MM.1S (cell line): ENCODE results near the gene NTRK3.

Source experiments
- DNase-seq: peaks from one replicate; pipeline ENCODE4 v3.0.0-alpha.2; 2015
- H2AFZ ChIP-seq: fragments of 300-600 bp; sonication (generic); 2 replicates; pipeline ENCODE4 v1.6.0; 2016; ENCODE audit warnings: antibody characterized with exemption, low read length
- H3F3A ChIP-seq: fragments of 300-600 bp; sonication (generic); 2 replicates; pipeline ENCODE4 v1.6.1; 2016; ENCODE audit warnings: mild to moderate bottlenecking, antibody characterized with exemption, low read length, moderate library complexity, mixed read lengths; ENCODE audit not compliant: insufficient read depth
- H3K27ac ChIP-seq: fragments of 300-600 bp; sonication (generic); 2 replicates; pipeline ENCODE4 v1.5.1; 2016; ENCODE audit warnings: mild to moderate bottlenecking, low read length
- H3K27me3 ChIP-seq: fragments of 300-600 bp; sonication (generic); replicated peaks from 2 replicates; pipeline ENCODE4 v1.6.0; 2016; ENCODE audit warnings: low read length; ENCODE audit not compliant: insufficient read depth
- H3K36me3 ChIP-seq: fragments of 300-600 bp; sonication (generic); replicated peaks from 2 replicates; pipeline ENCODE4 v1.6.1; 2016; ENCODE audit warnings: mild to moderate bottlenecking, low read length, mixed read lengths; ENCODE audit not compliant: insufficient read depth
- H3K4me1 ChIP-seq: fragments of 300-600 bp; sonication (generic); 2 replicates; pipeline ENCODE4 v1.6.1; 2016; ENCODE audit warnings: low read length, mixed read lengths
- H3K4me2 ChIP-seq: fragments of 300-600 bp; sonication (generic); 2 replicates; pipeline ENCODE4 v1.6.0; 2016; ENCODE audit warnings: low read depth, low read length
- H3K4me3 ChIP-seq: fragments of 300-600 bp; sonication (generic); 2 replicates; pipeline ENCODE4 v1.5.1; 2016; ENCODE audit warnings: low read length, mixed read lengths
- H3K79me2 ChIP-seq: fragments of 300-600 bp; sonication (generic); 2 replicates; pipeline ENCODE4 v1.6.1; 2016; ENCODE audit warnings: mixed run types, low read length, mixed read lengths
- H3K9ac ChIP-seq: fragments of 300-600 bp; sonication (generic); 2 replicates; pipeline ENCODE4 v1.6.1; 2016; ENCODE audit warnings: low read length, mixed read lengths
- H3K9me2 ChIP-seq: fragments of 300-600 bp; sonication (generic); replicated peaks from 2 replicates; pipeline ENCODE4 v1.6.1; 2016; ENCODE audit warnings: mild to moderate bottlenecking, low read length, mixed read lengths; ENCODE audit not compliant: insufficient read depth
- H3K9me3 ChIP-seq: fragments of 300-600 bp; sonication (generic); replicated peaks from 2 replicates; pipeline ENCODE4 v1.6.1; 2016; ENCODE audit warnings: mild to moderate bottlenecking, low read length, mixed read lengths; ENCODE audit not compliant: insufficient read depth
- H4K20me1 ChIP-seq: fragments of 300-600 bp; sonication (generic); 2 replicates; pipeline ENCODE4 v1.6.1; 2016; ENCODE audit warnings: mild to moderate bottlenecking, low read length, moderate library complexity, mixed read lengths; ENCODE audit not compliant: insufficient read depth
- CTCF ChIP-seq: fragments of 300-600 bp; sonication (generic); IDR thresholded peaks from 2 replicates; pipeline ENCODE4 v1.5.1; 2016; ENCODE audit warnings: antibody characterized with exemption, low read length, mixed read lengths
- EZH2 ChIP-seq: fragments of 300-600 bp; sonication (generic); optimal IDR thresholded peaks from 2 replicates; pipeline ENCODE3; 2017; ENCODE audit warnings: low read depth, mild to moderate bottlenecking, antibody characterized with exemption, low read length, mixed read lengths
- EZH2phosphoT487 ChIP-seq: fragments of 300-600 bp; sonication (generic); IDR thresholded peaks from 2 replicates; pipeline ENCODE4 v1.6.1; 2018; ENCODE audit warnings: antibody characterized with exemption, low read length

Gene NTRK3

GRCh38 chr15:87949575-87950223 lies 306.8 kb downstream of the NTRK3 start:
- H4K20me1 ChIP-seq = no peaks in the 10 kb centered on the region
- H3K9me2 ChIP-seq = no peaks in the 10 kb centered on the region
- H3K9me3 ChIP-seq = no peaks in the 10 kb centered on the region
- no peaks in the 10 kb centered on the region for H3K4me1 ChIP-seq
- TF ChIP-seq CTCF = no peak
- TF ChIP-seq EZH2 = no peak
- no peak for TF ChIP-seq EZH2phosphoT487
- no peaks in the 10 kb centered on the region for H3K36me3 ChIP-seq
- no peak overlapping the region for H3K4me3 ChIP-seq
- no peak overlapping the region for H3K27ac ChIP-seq
- H3K9ac ChIP-seq = no peak overlapping the region
- no peak for DNase-seq
- no peaks in the 10 kb centered on the region for H3F3A ChIP-seq
- H3K4me2 ChIP-seq = no peak overlapping the region
- H3K27me3 ChIP-seq = no peaks in the 10 kb centered on the region
- no peak overlapping the region for H2AFZ ChIP-seq
- H3K79me2 ChIP-seq = no peaks in the 10 kb centered on the region

- Histone ChIP-seq H4K20me1 (no peaks in the 10 kb centered on the region), H3K4me2 (no peak overlapping the region), H2AFZ (no peak overlapping the region), H3K9me2 (no peaks in the 10 kb centered on the region), H3K4me3 (no peak overlapping the region), H3K27me3 (no peaks in the 10 kb centered on the region), H3F3A (no peaks in the 10 kb centered on the region), H3K4me1 (no peaks in the 10 kb centered on the region), H3K79me2 (no peaks in the 10 kb centered on the region), H3K9me3 (no peaks in the 10 kb centered on the region), H3K36me3 (no peaks in the 10 kb centered on the region), H3K27ac (no peak overlapping the region), H3K9ac (no peak overlapping the region)
- DNase-seq = no peak
- TF ChIP-seq EZH2 = no peak
- TF ChIP-seq CTCF = no peak
- no peak for TF ChIP-seq EZH2phosphoT487
Observed at GRCh38 chr15:87949151-87949574, 307.4 kb downstream of the NTRK3 start.

- TF ChIP-seq EZH2 (no peak), CTCF (no peak), EZH2phosphoT487 (no peak)
- no peaks in the 10 kb centered on the region for H3K79me2 ChIP-seq
- no peaks in the 10 kb centered on the region for H3K9me2 ChIP-seq
- no peak overlapping the region for H3K4me3 ChIP-seq
- H3K27ac ChIP-seq = no peak overlapping the region
- DNase-seq = no peak
- H4K20me1 ChIP-seq = no peaks in the 10 kb centered on the region
- no peaks in the 10 kb centered on the region for H3K9me3 ChIP-seq
- H3K9ac ChIP-seq = no peak overlapping the region
- no peak overlapping the region for H2AFZ ChIP-seq
- no peaks in the 10 kb centered on the region for H3F3A ChIP-seq
- H3K4me2 ChIP-seq = no peak overlapping the region
- no peaks in the 10 kb centered on the region for H3K36me3 ChIP-seq
- H3K27me3 ChIP-seq = no peaks in the 10 kb centered on the region
- H3K4me1 ChIP-seq = no peaks in the 10 kb centered on the region
Observed at GRCh38 chr15:87947560-87947959, 309.0 kb downstream of the NTRK3 start.
